22Rv1 (cell line): ENCODE measurements around the gene PCDHGB7.

ENCODE experiments used
- ZFX ChIP-seq: fragments of 450-650 bp; IDR thresholded peaks from 2 replicates; pipeline ENCODE4 v1.6.1; 2017; ENCODE audit warnings: antibody characterized with exemption, borderline replicate concordance
- TF ChIP-seq, protein P1 (sequence below): fragments of 450-650 bp; IDR thresholded peaks from 2 replicates; pipeline ENCODE4 v1.5.1; 2017; ENCODE audit warnings: mild to moderate bottlenecking

DNA sequence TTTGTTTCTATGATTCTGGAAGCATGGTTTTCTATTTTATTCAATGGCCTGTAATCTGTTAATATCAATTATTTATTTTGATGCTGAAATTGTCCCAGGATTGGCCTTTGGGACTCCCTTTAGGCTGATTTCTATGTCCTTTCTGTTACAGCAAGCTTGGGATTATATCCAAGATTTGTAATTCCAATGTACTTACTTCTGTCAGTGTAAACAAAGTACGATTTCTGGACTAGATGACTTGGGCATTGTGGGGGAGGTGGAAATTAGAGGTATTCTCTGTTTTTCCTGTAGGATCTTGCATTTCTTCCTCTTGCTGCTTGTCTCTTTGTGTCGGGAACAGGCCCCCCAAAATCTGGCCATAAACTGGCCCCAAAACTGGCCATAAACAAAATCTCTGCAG is 16.5 kb downstream of the PCDHGB7 start:
- TF ChIP-seq, protein P1, sequence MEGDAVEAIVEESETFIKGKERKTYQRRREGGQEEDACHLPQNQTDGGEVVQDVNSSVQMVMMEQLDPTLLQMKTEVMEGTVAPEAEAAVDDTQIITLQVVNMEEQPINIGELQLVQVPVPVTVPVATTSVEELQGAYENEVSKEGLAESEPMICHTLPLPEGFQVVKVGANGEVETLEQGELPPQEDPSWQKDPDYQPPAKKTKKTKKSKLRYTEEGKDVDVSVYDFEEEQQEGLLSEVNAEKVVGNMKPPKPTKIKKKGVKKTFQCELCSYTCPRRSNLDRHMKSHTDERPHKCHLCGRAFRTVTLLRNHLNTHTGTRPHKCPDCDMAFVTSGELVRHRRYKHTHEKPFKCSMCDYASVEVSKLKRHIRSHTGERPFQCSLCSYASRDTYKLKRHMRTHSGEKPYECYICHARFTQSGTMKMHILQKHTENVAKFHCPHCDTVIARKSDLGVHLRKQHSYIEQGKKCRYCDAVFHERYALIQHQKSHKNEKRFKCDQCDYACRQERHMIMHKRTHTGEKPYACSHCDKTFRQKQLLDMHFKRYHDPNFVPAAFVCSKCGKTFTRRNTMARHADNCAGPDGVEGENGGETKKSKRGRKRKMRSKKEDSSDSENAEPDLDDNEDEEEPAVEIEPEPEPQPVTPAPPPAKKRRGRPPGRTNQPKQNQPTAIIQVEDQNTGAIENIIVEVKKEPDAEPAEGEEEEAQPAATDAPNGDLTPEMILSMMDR = no peak
- TF ChIP-seq ZFX = no peak
